Measurements from ENCODE around the gene PPP2R5D.

DNA sequence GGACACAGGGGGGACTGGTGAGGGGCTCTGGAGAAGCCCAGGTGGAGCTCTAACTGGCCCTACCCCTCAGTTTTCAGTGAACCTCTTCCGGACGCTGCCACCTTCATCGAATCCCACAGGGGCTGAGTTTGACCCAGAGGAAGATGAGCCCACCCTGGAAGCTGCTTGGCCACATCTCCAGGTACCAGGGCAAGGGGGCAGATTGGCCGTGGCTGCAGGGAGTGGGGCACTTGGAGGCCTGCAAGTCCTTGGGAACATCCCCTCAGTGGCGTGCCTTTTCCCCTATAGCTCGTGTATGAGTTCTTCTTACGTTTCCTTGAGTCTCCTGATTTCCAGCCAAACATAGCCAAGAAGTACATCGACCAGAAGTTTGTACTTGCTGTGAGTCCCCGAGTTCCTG is 22.8 kb downstream of the PPP2R5D start:
- TF ChIP-seq CTCF (IDR thresholded peaks at IDR 0.05) (no peak), POLR2AphosphoS5 (IDR thresholded peaks at IDR 0.05) (no peak), POLR2A (IDR thresholded peaks at IDR 0.05) (no peak), EP300 (IDR thresholded peaks at IDR 0.05) (no peak)

Data from sigmoid colon (tissue), 4 donors.